ENCODE measurements around the gene SART1.

- TF ChIP-seq CTCF (IDR thresholded peaks at IDR 0.05), result no peak
- no peak for TF ChIP-seq POLR2A (IDR thresholded peaks at IDR 0.05)
Measured at GRCh38 chr11:65976216-65977176, 15.0 kb downstream of the SART1 start.

Measured in esophagus squamous epithelium (tissue), 4 donors.